ENCODE measurements around the gene MAS1L. TPM values are rescaled to one million over a fixed set of nuclear protein-coding genes. Genes with fewer than 3 reads are reported as not detected.

MAS1L gene
- polyA plus RNA-seq, 3 donors: not detected

DNA sequence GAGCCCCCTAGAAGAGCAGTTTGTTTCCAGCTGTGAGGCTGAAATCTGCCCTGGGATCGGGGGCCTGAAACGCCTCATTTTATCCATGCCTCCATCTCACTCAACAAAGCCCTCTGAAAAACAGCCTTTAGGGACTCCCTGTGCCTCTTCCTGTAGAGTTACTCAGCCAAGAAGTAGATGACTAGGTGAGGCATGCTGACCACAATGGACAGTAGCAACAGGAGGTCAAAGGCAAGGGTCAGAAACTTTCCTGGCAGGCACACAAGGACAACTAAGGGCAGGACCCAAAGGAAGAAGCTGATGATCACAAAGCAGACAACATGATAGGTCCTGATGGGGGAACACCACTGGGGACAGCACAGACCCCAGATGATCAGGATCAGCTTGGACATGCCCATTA is 12.8 kb downstream of the MAS1L start:
- Mint-ChIP-seq H3K4me3 (no peak overlapping the region), H3K36me3 (no peaks in the 10 kb centered on the region), H3K27ac (no peak overlapping the region), H3K9me3 (peaks cover 0 to 11% (median 2%) of the 10 kb centered on the region in 7 donors), H3K4me1 (no peaks in the 10 kb centered on the region), H3K27me3 (ENCODE audit: low read depth in 3 of 3) (peaks cover 0 to 5% (median 3%) of the 10 kb centered on the region in 3 donors)
- Histone ChIP-seq H3K9ac (ENCODE audit: insufficient read depth, low read length, poor library complexity, severe bottlenecking) (no peak overlapping the region), H3K9me3 (replicated peaks in 1 of 2; ENCODE audit: control insufficient read depth in 1 of 2, insufficient read depth in 1 of 2, low read length in 2 of 2) (no peaks in the 10 kb centered on the region), H3K36me3 (replicated peaks in 1 of 2; ENCODE audit: control insufficient read depth in 1 of 2, insufficient read depth in 2 of 2, low read length in 2 of 2) (no peaks in the 10 kb centered on the region), H3K4me1 (ENCODE audit: control insufficient read depth in 1 of 2, insufficient read depth in 2 of 2, low read length in 2 of 2) (no peaks in the 10 kb centered on the region), H3K4me3 (replicated peaks in 1 of 3; ENCODE audit: low read depth in 2 of 3, low read length in 3 of 3) (no peak overlapping the region), H3K79me2 (ENCODE audit: insufficient read depth, low read length) (no peaks in the 10 kb centered on the region), H3K27me3 (ENCODE audit: control insufficient read depth in 2 of 2, insufficient read depth in 2 of 2, low read length in 2 of 2) (no peaks in the 10 kb centered on the region), H3K4me2 (replicated peaks; ENCODE audit: extremely low read depth, low read length, poor library complexity, severe bottlenecking) (no peak overlapping the region), H3K27ac (ENCODE audit: low read depth in 1 of 2, low read length in 2 of 2) (no peak overlapping the region), H4K20me1 (ENCODE audit: insufficient read depth, low read length) (no peaks in the 10 kb centered on the region), H2AFZ (ENCODE audit: insufficient read depth, low read depth, low read length, poor library complexity, severe bottlenecking) (no peak overlapping the region)
- TF ChIP-seq, protein P1, sequence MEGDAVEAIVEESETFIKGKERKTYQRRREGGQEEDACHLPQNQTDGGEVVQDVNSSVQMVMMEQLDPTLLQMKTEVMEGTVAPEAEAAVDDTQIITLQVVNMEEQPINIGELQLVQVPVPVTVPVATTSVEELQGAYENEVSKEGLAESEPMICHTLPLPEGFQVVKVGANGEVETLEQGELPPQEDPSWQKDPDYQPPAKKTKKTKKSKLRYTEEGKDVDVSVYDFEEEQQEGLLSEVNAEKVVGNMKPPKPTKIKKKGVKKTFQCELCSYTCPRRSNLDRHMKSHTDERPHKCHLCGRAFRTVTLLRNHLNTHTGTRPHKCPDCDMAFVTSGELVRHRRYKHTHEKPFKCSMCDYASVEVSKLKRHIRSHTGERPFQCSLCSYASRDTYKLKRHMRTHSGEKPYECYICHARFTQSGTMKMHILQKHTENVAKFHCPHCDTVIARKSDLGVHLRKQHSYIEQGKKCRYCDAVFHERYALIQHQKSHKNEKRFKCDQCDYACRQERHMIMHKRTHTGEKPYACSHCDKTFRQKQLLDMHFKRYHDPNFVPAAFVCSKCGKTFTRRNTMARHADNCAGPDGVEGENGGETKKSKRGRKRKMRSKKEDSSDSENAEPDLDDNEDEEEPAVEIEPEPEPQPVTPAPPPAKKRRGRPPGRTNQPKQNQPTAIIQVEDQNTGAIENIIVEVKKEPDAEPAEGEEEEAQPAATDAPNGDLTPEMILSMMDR (IDR thresholded peaks at IDR 0.05): no peak
- no CpG with 5 or more reads among the region's 2 CpGs for WGBS (ENCODE audit: insufficient coverage)
- intact Hi-C loops (cut with micrococcal nuclease): no loop called here
- DNase-seq: no peak

DNA sequence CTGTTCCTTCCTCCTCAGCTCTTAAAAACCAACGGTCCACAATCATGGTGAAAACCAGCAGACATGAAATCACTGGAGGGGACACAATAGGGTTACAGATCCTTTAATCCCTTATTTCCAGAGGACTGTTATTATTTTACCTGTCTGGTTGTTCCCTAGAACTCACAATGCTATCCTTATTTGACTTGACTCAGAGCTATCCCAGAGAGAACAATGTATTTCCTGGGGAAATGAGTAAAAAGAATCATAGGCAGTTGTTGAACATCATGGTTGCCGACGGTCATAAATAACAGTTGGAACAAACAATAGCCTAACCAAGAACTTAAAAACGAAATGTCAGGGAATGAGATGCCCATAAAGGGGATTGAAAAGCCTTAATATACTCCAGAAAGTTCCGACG is 21.5 kb downstream of the MAS1L start:
- no peak overlapping the region for H3K27ac Mint-ChIP-seq

More for the DNA sequence above, 21.5 kb downstream of the MAS1L start:
- H3K36me3 Mint-ChIP-seq: no peaks in the 10 kb centered on the region
- WGBS (ENCODE audit: insufficient coverage): 90% methylated on average over 2 of the region's 6 CpGs
- Histone ChIP-seq H3K4me1 (ENCODE audit: control insufficient read depth in 1 of 2, insufficient read depth in 2 of 2, low read length in 2 of 2) (no peaks in the 10 kb centered on the region), H3K36me3 (replicated peaks in 1 of 2; ENCODE audit: control insufficient read depth in 1 of 2, insufficient read depth in 2 of 2, low read length in 2 of 2) (no peaks in the 10 kb centered on the region), H3K27me3 (ENCODE audit: control insufficient read depth in 2 of 2, insufficient read depth in 2 of 2, low read length in 2 of 2) (no peaks in the 10 kb centered on the region), H3K4me3 (replicated peaks in 1 of 3; ENCODE audit: low read depth in 2 of 3, low read length in 3 of 3) (no peak overlapping the region), H2AFZ (ENCODE audit: insufficient read depth, low read depth, low read length, poor library complexity, severe bottlenecking) (no peak overlapping the region), H3K9me3 (replicated peaks in 1 of 2; ENCODE audit: control insufficient read depth in 1 of 2, insufficient read depth in 1 of 2, low read length in 2 of 2) (no peaks in the 10 kb centered on the region), H4K20me1 (ENCODE audit: insufficient read depth, low read length) (no peaks in the 10 kb centered on the region), H3K27ac (ENCODE audit: low read depth in 1 of 2, low read length in 2 of 2) (no peak overlapping the region), H3K9ac (ENCODE audit: insufficient read depth, low read length, poor library complexity, severe bottlenecking) (no peak overlapping the region), H3K4me2 (replicated peaks; ENCODE audit: extremely low read depth, low read length, poor library complexity, severe bottlenecking) (no peak overlapping the region), H3K79me2 (ENCODE audit: insufficient read depth, low read length) (no peaks in the 10 kb centered on the region)
- TF ChIP-seq, protein P1 (IDR thresholded peaks at IDR 0.05): no peak
- H3K4me1 Mint-ChIP-seq: no peaks in the 10 kb centered on the region
- H3K4me3 Mint-ChIP-seq: no peak overlapping the region
- peaks cover 0 to 2% (median 0%) of the 10 kb centered on the region in 7 donors for H3K9me3 Mint-ChIP-seq
- no peak for DNase-seq
- H3K27me3 Mint-ChIP-seq (ENCODE audit: low read depth in 3 of 3): peaks cover 0 to 2% (median 1%) of the 10 kb centered on the region in 3 donors
- intact Hi-C loops (cut with micrococcal nuclease): no loop called here
